GM21786 (cell line): Measurements from ENCODE around the gene MAFB.

ENCODE experiments used
- ATAC-seq: cut with Tn5 transposase; IDR thresholded peaks from one replicate; pipeline ENCODE4 v1.9.1; 2021; ENCODE audit not compliant: unreplicated experiment

MAFB gene

DNA sequence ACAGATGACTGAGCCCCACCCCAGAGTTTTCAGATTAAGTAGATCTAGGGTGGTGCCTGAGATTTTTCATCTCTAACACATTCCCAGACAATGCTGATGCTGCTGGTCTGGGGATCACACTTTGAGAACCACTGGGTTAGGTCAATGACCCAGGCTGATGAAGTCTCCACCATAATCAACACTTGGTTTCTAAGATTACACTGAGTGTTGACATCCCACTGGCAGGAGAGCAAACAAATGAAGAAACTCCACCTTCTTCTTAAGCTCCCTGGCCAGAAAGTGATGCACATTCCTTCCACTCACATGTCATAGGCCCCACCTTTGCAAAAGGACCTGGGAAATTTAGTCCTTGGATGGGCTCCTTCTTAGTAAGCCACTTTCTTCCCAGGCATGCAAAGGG lies 53.1 kb downstream of the MAFB start:
- ATAC-seq = no peak
